Kidney (tissue), 14 donors: ENCODE results near the gene P2RX1. TPM values are rescaled to one million over a fixed set of nuclear protein-coding genes. Genes with fewer than 3 reads are reported as not detected.

Experiments
- DNase-seq, 5 donors: peaks; one replicate each; pipeline ENCODE4 v3.0.0-alpha.2; 2013 to 2020
- FAIRE-seq: peaks from 2 replicates; lab custom pipeline; 2012; peaks lifted over from hg19 to GRCh38; lab: Jason Lieb, UNC
- H3K27ac ChIP-seq, 2 donors: one replicate each; pipeline ENCODE4 v1.7.0; 2013; ENCODE audit warnings: low read depth in 2 of 2, low read length in 2 of 2, inconsistent platforms in 1 of 2
- H3K27me3 ChIP-seq: one replicate; pipeline ENCODE4 v1.7.1; 2013; ENCODE audit warnings: low read length, inconsistent platforms; ENCODE audit not compliant: control insufficient read depth, insufficient read depth
- H3K36me3 ChIP-seq, 3 donors: one replicate each; pipeline versions ENCODE4 v1.7.0 to v1.7.1; 2013; ENCODE audit warnings: low read length in 3 of 3, control low read depth in 1 of 3, inconsistent platforms in 1 of 3; ENCODE audit not compliant: insufficient read depth in 3 of 3, control insufficient read depth in 2 of 3
- H3K4me1 ChIP-seq, 3 donors: one replicate each; pipeline versions ENCODE4 v1.7.0 to v1.7.1; 2013; ENCODE audit warnings: low read length in 3 of 3, inconsistent platforms in 1 of 3, low read depth in 1 of 3; ENCODE audit not compliant: control insufficient read depth in 2 of 3, insufficient read depth in 2 of 3
- H3K4me3 ChIP-seq, 3 donors: one replicate each; pipeline versions ENCODE4 v1.7.0 to v1.8.1; 2013; ENCODE audit warnings: low read length in 3 of 3, control low read depth in 1 of 3, inconsistent platforms in 1 of 3
- H3K9ac ChIP-seq, 3 donors: one replicate each; pipeline versions ENCODE4 v1.7.0 to v1.7.1; 2013; ENCODE audit warnings: low read length in 3 of 3, control low read depth in 1 of 3, inconsistent platforms in 1 of 3
- H3K9me3 ChIP-seq, 3 donors: one replicate each; pipeline versions ENCODE4 v1.7.0 to v1.7.1; 2013; ENCODE audit warnings: low read length in 3 of 3, control low read depth in 1 of 3, inconsistent platforms in 1 of 3; ENCODE audit not compliant: control insufficient read depth in 2 of 3, insufficient read depth in 1 of 3
- CTCF ChIP-seq: IDR thresholded peaks from 3 replicates; pipeline ENCODE4 v1.5.1; 2012; ENCODE audit warnings: mild to moderate bottlenecking, moderate library complexity, borderline replicate concordance; ENCODE audit not compliant: insufficient read depth; ENCODE audit errors: extremely low read depth
- intact Hi-C: fragments of 100-400 bp; cut with DNase I; formaldehyde crosslinking; loops from one replicate; pipeline ENCODE4 v1.11.1; 2022
- polyA plus RNA-seq: library from polyadenylated mRNA; stranded (reverse); fragments of 350-450 nt; fragmentation: Illumina TruSeq; extraction: RNeasy Lipid Tissue Mini Kit (QIAGEN cat#74804); gene quantifications from one replicate; pipeline ENCODE4 v1.2.3, GENCODE V29; 2014; ENCODE audit warnings: low read depth, low replicate concordance; ENCODE audit not compliant: insufficient read depth
- total RNA-seq: library from RNA; stranded (reverse); fragmentation: NEBNext Ultra II Directional; extraction: Animal tissue kit (Norgen Biotek cat#: 25700); gene quantifications from one replicate; pipeline ENCODE4 v1.2.1, GENCODE V29; 2021
- donor health status: control.
- donor health status: control.
- donor health status: control.
- donor health status: control.
- donor health status: control.
- donor health status: DM: yes; HTN: yes; CAD: no.
- donor health status: Normal renal cell carcinoma (clear cell type).

P2RX1 gene
- total and polyA plus RNA-seq, 2 donors from 2014 or later = 3.1 to 11.2 TPM

GRCh38 chr17:3890082-3890877, 26.0 kb downstream of the P2RX1 start:
- H3K4me1 ChIP-seq = peaks cover 0 to 33% (median 13%) of the 10 kb centered on the region in 3 donors
- DNase-seq = peak; percentile 75 to 93 (median 86)

GRCh38 chr17:3889325-3890012, 26.8 kb downstream of the P2RX1 start:
- intact Hi-C loops = no loop called here
- Histone ChIP-seq H3K36me3 (no peaks in the 10 kb centered on the region), H3K9ac (no peak overlapping the region), H3K27ac (no peak overlapping the region), H3K4me1 (peaks cover 0 to 33% (median 9%) of the 10 kb centered on the region in 3 donors), H3K9me3 (no peaks in the 10 kb centered on the region), H3K4me3 (no peak overlapping the region), H3K27me3 (peaks cover 4% of the 10 kb centered on the region)
- TF ChIP-seq CTCF = no peak
- FAIRE-seq (no peak), DNase-seq (no peak)

More at GRCh38 chr17:3890082-3890877, 26.0 kb downstream of the P2RX1 start:
- Histone ChIP-seq H3K27ac (no peak overlapping the region), H3K9me3 (no peaks in the 10 kb centered on the region), H3K36me3 (no peaks in the 10 kb centered on the region), H3K4me3 (no peak overlapping the region), H3K27me3 (peaks cover 4% of the 10 kb centered on the region), H3K9ac (no peak overlapping the region)
- no peak for TF ChIP-seq CTCF
- no peak for FAIRE-seq
- intact Hi-C loops = no loop called here

- Histone ChIP-seq H3K27ac (peak overlapping the region in 1 of 2 donors; percentile 70), H3K4me3 (no peak overlapping the region), H3K27me3 (peaks cover 4% of the 10 kb centered on the region), H3K4me1 (peaks cover 0 to 27% (median 3%) of the 10 kb centered on the region in 3 donors), H3K9ac (peak overlapping the region in 2 of 3 donors; percentile 22 to 46), H3K36me3 (no peaks in the 10 kb centered on the region), H3K9me3 (no peaks in the 10 kb centered on the region)
- DNase-seq (peak; percentile 90 to 96 (median 92)), FAIRE-seq (no peak)
- intact Hi-C loops = no loop called here
- TF ChIP-seq CTCF = no peak
These were observed 27.7 kb downstream of the P2RX1 start for GRCh38 chr17:3888343-3889171.
